H1 (cell line): ENCODE results near the gene FAM120A. TPM values are rescaled to one million over a fixed set of nuclear protein-coding genes. Genes with fewer than 3 reads are reported as not detected.
A peak's percentile ranks its signal among the peaks of the same experiment; 100 is the strongest.

Experiments
- CTCF ChIA-PET: fragments of 300-600 bp; sonication (Branson Sonifier 250); formaldehyde crosslinking; loops from one replicate; lab custom pipeline; 2021; ENCODE audit not compliant: partially characterized antibody; lab: Charles Lee
- POLR2A ChIA-PET: fragments of 300-600 bp; sonication (Branson Sonifier 250); formaldehyde crosslinking; loops from one replicate; lab custom pipeline; 2021; ENCODE audit warnings: inconsistent platforms; ENCODE audit not compliant: partially characterized antibody; lab: Charles Lee
- DNase-seq, 2 experiments: peaks; one replicate each; pipeline versions ENCODE4 v3.0.0 to v3.0.0-alpha.2; 2010 to 2022; ENCODE audit warnings: low spot score in 2 of 2, low read depth in 1 of 2, mixed read lengths in 1 of 2
- FAIRE-seq: peaks from 2 replicates; lab custom pipeline; 2011; peaks lifted over from hg19 to GRCh38; lab: Jason Lieb, UNC
- H2AFZ ChIP-seq: 2 replicates; pipeline ENCODE4 v1.8.1; 2012; ENCODE audit warnings: low read length, inconsistent platforms
- H2AK5ac ChIP-seq: 2 replicates; pipeline ENCODE4 v1.6.1; 2013; ENCODE audit warnings: low read depth, low read length
- H2BK120ac ChIP-seq: replicated peaks from 2 replicates; pipeline ENCODE3; 2013; ENCODE audit warnings: low read depth, low read length, inconsistent platforms
- H2BK12ac ChIP-seq: 2 replicates; pipeline ENCODE4 v1.6.1; 2013; ENCODE audit warnings: low read depth, low read length
- H2BK15ac ChIP-seq: 2 replicates; pipeline ENCODE4 v1.6.1; 2013; ENCODE audit warnings: low read length
- H2BK20ac ChIP-seq: 2 replicates; pipeline ENCODE4 v1.6.1; 2013; ENCODE audit warnings: low read length
- H2BK5ac ChIP-seq: 2 replicates; pipeline ENCODE4 v1.6.1; 2013; ENCODE audit warnings: low read depth, low read length
- H3K14ac ChIP-seq: 2 replicates; pipeline ENCODE4 v1.6.1; 2013; ENCODE audit warnings: inconsistent platforms; ENCODE audit not compliant: insufficient read length
- H3K18ac ChIP-seq: 2 replicates; pipeline ENCODE4 v1.6.1; 2013; ENCODE audit warnings: low read length; ENCODE audit errors: extremely low read depth
- H3K23ac ChIP-seq: 2 replicates; pipeline ENCODE4 v1.6.1; 2013; ENCODE audit warnings: inconsistent platforms; ENCODE audit not compliant: insufficient read length
- H3K23me2 ChIP-seq: 2 replicates; pipeline ENCODE4 v1.6.1; 2013; ENCODE audit warnings: low read depth, low read length
- H3K27ac ChIP-seq: 2 replicates; pipeline ENCODE4 v1.6.1; 2011; ENCODE audit warnings: low read depth, low read length, inconsistent platforms
- H3K27me3 ChIP-seq, 4 experiments: replicated peaks in 1 of 4; 1 replicate in 1 of 4; 2 replicates in 3 of 4; pipeline versions ENCODE4 v1.6.1 to v1.8.1; 2011 to 2013; ENCODE audit warnings: low read length in 3 of 4, mild to moderate bottlenecking in 3 of 4, inconsistent platforms in 2 of 4, mixed read lengths in 2 of 4, moderate library complexity in 1 of 4; ENCODE audit not compliant: control insufficient read depth in 3 of 4, insufficient read depth in 3 of 4; ENCODE audit errors: extremely low read depth in 1 of 4
- H3K36me3 ChIP-seq, 4 experiments: 2 replicates each; pipeline versions ENCODE4 v1.6.1 to v1.8.1; 2011 to 2013; ENCODE audit warnings: mild to moderate bottlenecking in 4 of 4, low read length in 3 of 4, moderate library complexity in 2 of 4, control low read depth in 1 of 4, inconsistent platforms in 1 of 4; ENCODE audit not compliant: insufficient read depth in 4 of 4, control insufficient read depth in 2 of 4
- H3K4ac ChIP-seq: replicated peaks from 2 replicates; pipeline ENCODE3; 2013; ENCODE audit warnings: low read length, low read depth, mixed read lengths, inconsistent platforms; ENCODE audit not compliant: insufficient read length
- H3K4me1 ChIP-seq, 4 experiments: replicated peaks in 1 of 4; 1 replicate in 1 of 4; 2 replicates in 3 of 4; pipeline versions ENCODE4 v1.6.1 to v1.8.1; 2011 to 2013; ENCODE audit warnings: low read length in 3 of 4, inconsistent platforms in 2 of 4, mixed read lengths in 1 of 4; ENCODE audit not compliant: insufficient read depth in 4 of 4, control insufficient read depth in 3 of 4
- H3K4me2 ChIP-seq, 2 experiments: 2 replicates each; pipeline versions ENCODE4 v1.6.1 to v1.8.1; 2011 to 2013; ENCODE audit warnings: low read depth in 2 of 2, low read length in 2 of 2, control low read depth in 1 of 2, inconsistent platforms in 1 of 2, mild to moderate bottlenecking in 1 of 2; ENCODE audit not compliant: insufficient read depth in 1 of 2
- H3K4me3 ChIP-seq, 4 experiments: fragments of 200-600, 300-600 bp in 1 of 4; sonication (generic), shearing (Covaris generic), sonication (Bioruptor Twin) in 1 of 4; 2 replicates each; pipeline versions ENCODE4 v1.5.1 to v1.8.1; 2011 to 2016; ENCODE audit warnings: low read length in 4 of 4, low read depth in 3 of 4, control low read depth in 2 of 4, inconsistent platforms in 2 of 4, mild to moderate bottlenecking in 2 of 4, mixed read lengths in 1 of 4, moderate library complexity in 1 of 4; ENCODE audit not compliant: insufficient read depth in 2 of 4; ENCODE audit errors: extremely low read depth in 1 of 4
- H3K56ac ChIP-seq: replicated peaks from 2 replicates; pipeline ENCODE3; 2013; ENCODE audit warnings: low read depth, mild to moderate bottlenecking, mixed read lengths, low read length, inconsistent platforms; ENCODE audit not compliant: insufficient read length
- H3K79me1 ChIP-seq: 2 replicates; pipeline ENCODE4 v1.6.1; 2013; ENCODE audit warnings: low read depth, low read length, control low read depth
- H3K79me2 ChIP-seq, 2 experiments: 2 replicates each; pipeline versions ENCODE4 v1.6.1 to v1.8.1; 2012 to 2013; ENCODE audit warnings: low read length in 2 of 2, mild to moderate bottlenecking in 2 of 2, inconsistent platforms in 1 of 2; ENCODE audit not compliant: insufficient read depth in 2 of 2, control insufficient read depth in 1 of 2
- H3K9ac ChIP-seq, 4 experiments: replicated peaks in 1 of 4; 1 replicate in 1 of 4; 2 replicates in 3 of 4; pipeline versions ENCODE4 v1.6.1 to v1.8.1; 2011 to 2013; ENCODE audit warnings: low read depth in 3 of 4, low read length in 3 of 4, control low read depth in 2 of 4, mild to moderate bottlenecking in 2 of 4, moderate library complexity in 2 of 4, inconsistent platforms in 1 of 4; ENCODE audit errors: extremely low read depth in 1 of 4
- H3K9me3 ChIP-seq, 2 experiments: 2 replicates each; pipeline versions ENCODE4 v1.6.1 to v1.8.1; 2012 to 2013; ENCODE audit warnings: mild to moderate bottlenecking in 2 of 2, moderate library complexity in 2 of 2, control low read depth in 1 of 2, inconsistent platforms in 1 of 2, low read depth in 1 of 2, low read length in 1 of 2, mixed read lengths in 1 of 2; ENCODE audit not compliant: insufficient read depth in 2 of 2
- H4K20me1 ChIP-seq, 2 experiments: replicated peaks in 1 of 2; 2 replicates each; pipeline versions ENCODE3 to v1.8.1; 2011 to 2013; ENCODE audit warnings: inconsistent platforms in 2 of 2, low read length in 2 of 2, mild to moderate bottlenecking in 1 of 2; ENCODE audit not compliant: insufficient read depth in 2 of 2, control insufficient read depth in 1 of 2
- H4K5ac ChIP-seq: 2 replicates; pipeline ENCODE4 v1.6.1; 2013; ENCODE audit warnings: low read length, low read depth, mixed read lengths, inconsistent platforms; ENCODE audit not compliant: insufficient read length
- H4K8ac ChIP-seq: 2 replicates; pipeline ENCODE4 v1.8.0; 2013; ENCODE audit warnings: mild to moderate bottlenecking, moderate library complexity, low read length, inconsistent platforms; ENCODE audit not compliant: insufficient read depth; ENCODE audit errors: extremely low read depth
- H4K91ac ChIP-seq: replicated peaks from 2 replicates; pipeline ENCODE3; 2013; ENCODE audit warnings: low read length, mixed read lengths, inconsistent platforms; ENCODE audit not compliant: insufficient read length
- EP300 ChIP-seq, 2 experiments: IDR thresholded peaks; 1 replicate in 1 of 2; 2 replicates in 1 of 2; pipeline ENCODE4 v1.6.1; 2011 to 2012; ENCODE audit warnings: low read depth in 2 of 2, low read length in 2 of 2, mild to moderate bottlenecking in 2 of 2, borderline replicate concordance in 1 of 2, inconsistent platforms in 1 of 2, moderate library complexity in 1 of 2
- NANOG ChIP-seq: IDR thresholded peaks from 2 replicates; pipeline ENCODE4 v1.6.1; 2011; ENCODE audit warnings: low read length, low read depth, mild to moderate bottlenecking, inconsistent platforms; ENCODE audit not compliant: insufficient read depth, poor library complexity, severe bottlenecking
- WGBS, 2 experiments: shearing (Covaris generic) in 1 of 2; methylation state at CpG; one replicate each; pipeline versions ENCODE4 v1.1.6 to v1.1.7; 2013 to 2015; ENCODE audit warnings: low lambda C conversion rate in 2 of 2, mixed read lengths in 2 of 2, inconsistent platforms in 1 of 2, low coverage in 1 of 2, missing lambda C conversion rate in 1 of 2; ENCODE audit not compliant: insufficient replicate concordance in 2 of 2, insufficient coverage in 1 of 2, insufficient read length in 1 of 2; ENCODE audit errors: extremely low coverage in 1 of 2, missing lambda C conversion rate in 1 of 2; 5-methylcytosine and 5-hydroxymethylcytosine counted together
- polyA plus RNA-seq, 7 experiments: library from polyadenylated mRNA; depleted of rRNA in 3 of 7; stranded (reverse) in 5 of 7; unstranded in 2 of 7; fragments of >200 nt in 5 of 7; fragments of 200-250 nt in 2 of 7; gene quantifications; 1 replicate in 5 of 7; 2 replicates in 1 of 7; 4 replicates in 1 of 7; pipeline versions ENCODE4 v1.2.1 to v1.2.3, GENCODE V29; 2011 to 2013; ENCODE audit warnings: missing spikeins in 2 of 7, mixed read lengths in 2 of 7
- total RNA-seq: library from RNA; stranded (reverse); fragmentation: NEBNext Ultra II Directional; extraction: Animal tissue kit (Norgen Biotek cat#: 25700); gene quantifications from 2 replicates; pipeline ENCODE4 v1.2.1, GENCODE V29; 2021

FAM120A gene
- total and polyA plus RNA-seq, 2 of the 8 experiments (the other 6 are each of a cell fraction or from before 2014, with no cell fraction given) = 24.9 to 54.7 TPM

- Histone ChIP-seq H4K91ac (no peak overlapping the region), H2BK20ac (no peak overlapping the region), H2AK5ac (no peak overlapping the region), H3K27ac (no peak overlapping the region), H3K27me3 (no peaks in the 10 kb centered on the region), H3K14ac (no peak overlapping the region), H4K20me1 (peaks cover 2 to 3% of the 10 kb centered on the region in 2 experiments), H3K4me3 (no peak overlapping the region), H3K9ac (no peak overlapping the region), H3K4me1 (peaks cover 0 to 1% (median 0%) of the 10 kb centered on the region in 4 experiments; a peak in 2 of 7 replicates), H4K5ac (no peak overlapping the region), H3K9me3 (no peaks in the 10 kb centered on the region), H3K79me2 (no peaks in the 10 kb centered on the region), H2BK15ac (no peak overlapping the region), H3K56ac (no peak overlapping the region), H2BK5ac (no peak overlapping the region), H3K4me2 (no peak overlapping the region), H3K18ac (no peak overlapping the region), H3K23me2 (no peaks in the 10 kb centered on the region; the same call in 1 of the 2 replicates), H2AFZ (no peak overlapping the region), H2BK120ac (no peak overlapping the region), H2BK12ac (no peak overlapping the region), H4K8ac (no peak overlapping the region), H3K79me1 (no peaks in the 10 kb centered on the region), H3K36me3 (peaks cover 8 to 47% (median 19%) of the 10 kb centered on the region in 4 experiments; a peak in 7 of 8 replicates), H3K23ac (no peak overlapping the region), H3K4ac (no peak overlapping the region)
- ChIA-PET CTCF (interaction anchor here (1.5 to 2.5 kb wide), 2 partner anchors 11 to 37 kb away, joined by 4 to 11 read pairs; no protein-coding TSS in a partner anchor), POLR2A (no interaction called here)
- WGBS, 2 experiments = 73% methylated on average over 4 of the region's 4 CpGs; no CpG with 5 or more reads in 1 of the 2 experiments
- FAIRE-seq (no peak), DNase-seq (no peak)
- TF ChIP-seq EP300 (IDR thresholded peaks at IDR 0.05; ENCODE audit: borderline replicate concordance in 1 of 2, low read depth in 2 of 2, low read length in 2 of 2) (no peak), NANOG (peak; percentile 78)
Measured at GRCh38 chr9:93555370-93555769, 103.9 kb downstream of the FAM120A start.
